GM23338 (cell line): ENCODE measurements around the gene PPFIA1. TPM values are rescaled to one million over a fixed set of nuclear protein-coding genes. Genes with fewer than 3 reads are reported as not detected.

Experiments used
- ATAC-seq: fragments of 200-7000 bp; cut with Tn5 transposase; 3 replicates; pipeline ENCODE4 v1.9.1; 2020
- DNase-seq: peaks from one replicate; pipeline ENCODE4 v3.0.0-alpha.2; 2015; ENCODE audit warnings: low spot score
- H2AFZ ChIP-seq: fragments of 200-600 bp; sonication (generic); 2 replicates; pipeline ENCODE4 v1.8.0; 2016; ENCODE audit warnings: antibody characterized with exemption, mild to moderate bottlenecking, moderate library complexity
- H3F3A ChIP-seq: fragments of 200-600 bp; sonication (generic); replicated peaks from 2 replicates; pipeline ENCODE4 v1.8.0; 2017; ENCODE audit warnings: antibody characterized with exemption, mixed run types, low read depth
- H3K27ac ChIP-seq: fragments of 200-600 bp; sonication (generic); 2 replicates; pipeline ENCODE4 v1.6.1; 2016; ENCODE audit warnings: low read depth
- H3K27me3 ChIP-seq: fragments of 200-600 bp; sonication (generic); 2 replicates; pipeline ENCODE4 v1.8.0; 2016; ENCODE audit warnings: mild to moderate bottlenecking, mixed run types, moderate library complexity; ENCODE audit not compliant: insufficient read depth
- H3K36me3 ChIP-seq: fragments of 200-600 bp; sonication (generic); 2 replicates; pipeline ENCODE4 v1.8.0; 2016; ENCODE audit warnings: mild to moderate bottlenecking; ENCODE audit not compliant: insufficient read depth
- H3K4me1 ChIP-seq: fragments of 200-600 bp; sonication (generic); 2 replicates; pipeline ENCODE4 v1.8.0; 2016; ENCODE audit warnings: mild to moderate bottlenecking, moderate library complexity; ENCODE audit not compliant: insufficient read depth
- H3K4me2 ChIP-seq: fragments of 200-600 bp; sonication (generic); 2 replicates; pipeline ENCODE4 v1.7.1; 2017; ENCODE audit warnings: mixed run types
- H3K4me3 ChIP-seq: fragments of 200-600 bp; sonication (generic); 2 replicates; pipeline ENCODE4 v1.6.1; 2016; ENCODE audit warnings: mixed run types
- H3K79me2 ChIP-seq: fragments of 200-600 bp; sonication (generic); replicated peaks from 2 replicates; pipeline ENCODE4 v1.8.0; 2017; ENCODE audit warnings: mild to moderate bottlenecking; ENCODE audit not compliant: insufficient read depth
- H3K9me2 ChIP-seq: fragments of 200-600 bp; sonication (generic); 2 replicates; pipeline ENCODE4 v1.8.0; 2017; ENCODE audit not compliant: insufficient read depth
- H4K20me1 ChIP-seq: fragments of 200-600 bp; sonication (generic); replicated peaks from 2 replicates; pipeline ENCODE4 v1.8.0; 2017; ENCODE audit warnings: mild to moderate bottlenecking; ENCODE audit not compliant: insufficient read depth
- H3K27ac Mint-ChIP-seq: 2 replicates; pipeline ENCODE4 v1.8.0; 2020; ENCODE audit warnings: inconsistent platforms, mild to moderate bottlenecking, moderate library complexity, mixed read lengths
- H3K27me3 Mint-ChIP-seq: 3 replicates; pipeline ENCODE4 v1.8.0; 2022; ENCODE audit warnings: low read depth, mild to moderate bottlenecking, moderate library complexity, mixed read lengths, inconsistent platforms; ENCODE audit not compliant: insufficient read depth, poor library complexity
- H3K36me3 Mint-ChIP-seq: 3 replicates; pipeline ENCODE4 v1.8.0; 2021; ENCODE audit warnings: low read depth, mild to moderate bottlenecking, inconsistent platforms, moderate library complexity, mixed read lengths
- H3K4me1 Mint-ChIP-seq: 3 replicates; pipeline ENCODE4 v1.8.0; 2020; ENCODE audit warnings: mild to moderate bottlenecking, inconsistent platforms, mixed read lengths
- H3K4me3 Mint-ChIP-seq: 3 replicates; pipeline ENCODE4 v1.8.0; 2021; ENCODE audit warnings: moderate library complexity, mild to moderate bottlenecking, inconsistent platforms, mixed read lengths
- H3K9me3 Mint-ChIP-seq: 3 replicates; pipeline ENCODE4 v1.8.0; 2020; ENCODE audit warnings: moderate library complexity, mild to moderate bottlenecking, inconsistent platforms, mixed read lengths
- CREB1 ChIP-seq: fragments of 250-450 bp; sonication (Bioruptor Pico); IDR thresholded peaks from 2 replicates; pipeline ENCODE4 v1.5.0; 2020; ENCODE audit warnings: low read depth, mild to moderate bottlenecking, moderate library complexity
- EZH2 ChIP-seq: fragments of 200-600 bp; sonication (generic); IDR thresholded peaks from one replicate; pipeline ENCODE4 v1.8.0; 2017; ENCODE audit warnings: antibody characterized with exemption, mild to moderate bottlenecking, low read depth; ENCODE audit not compliant: unreplicated experiment
- EZH2phosphoT487 ChIP-seq: fragments of 200-600 bp; sonication (generic); IDR thresholded peaks from one replicate; pipeline ENCODE4 v1.8.1; 2018; ENCODE audit warnings: antibody characterized with exemption; ENCODE audit not compliant: unreplicated experiment
- JUNB ChIP-seq: IDR thresholded peaks from one replicate; pipeline ENCODE4 v1.6.1; 2016; ENCODE audit warnings: antibody characterized with exemption; ENCODE audit not compliant: unreplicated experiment
- NANOG ChIP-seq: IDR thresholded peaks from 2 replicates; pipeline ENCODE4 v1.6.1; 2016; ENCODE audit warnings: antibody characterized with exemption, borderline replicate concordance
- POLR2AphosphoS5 ChIP-seq: IDR thresholded peaks from 2 replicates; pipeline ENCODE4 v1.6.1; 2016; ENCODE audit warnings: antibody characterized with exemption, low read depth
- REST ChIP-seq: IDR thresholded peaks from one replicate; pipeline ENCODE4 v1.6.1; 2018; ENCODE audit warnings: antibody characterized with exemption; ENCODE audit not compliant: unreplicated experiment
- STAT1 ChIP-seq: IDR thresholded peaks from one replicate; pipeline ENCODE4 v1.6.1; 2016; ENCODE audit warnings: antibody characterized with exemption; ENCODE audit not compliant: unreplicated experiment
- ZNF114 ChIP-seq: fragments of 250-450 bp; sonication (Bioruptor Pico); IDR thresholded peaks from 2 replicates; pipeline ENCODE4 v1.5.0; 2020; ENCODE audit warnings: mild to moderate bottlenecking, moderate library complexity
- ZNF331 ChIP-seq: fragments of 250-450 bp; sonication (Bioruptor Pico); IDR thresholded peaks from 2 replicates; pipeline ENCODE4 v1.5.0; 2020; ENCODE audit warnings: low read depth, mild to moderate bottlenecking, moderate library complexity
- ZNF462 ChIP-seq: fragments of 250-450 bp; sonication (Bioruptor Pico); IDR thresholded peaks from 2 replicates; pipeline ENCODE4 v1.5.0; 2020; ENCODE audit warnings: mild to moderate bottlenecking, moderate library complexity
- polyA plus RNA-seq: library from polyadenylated mRNA; unstranded; fragments of >200 nt; fragmentation: Nextera tagmentation; extraction: Ambion mirVana; gene quantifications from 2 replicates; pipeline ENCODE4 v1.2.1, GENCODE V29; 2016
- total RNA-seq: library from RNA; depleted of rRNA; stranded (reverse); fragments of >200 nt; shearing (Covaris generic); gene quantifications from 2 replicates; pipeline ENCODE4 v1.2.3, GENCODE V29; 2014
- TF ChIP-seq, protein P1 (sequence below): IDR thresholded peaks from 2 replicates; pipeline ENCODE4 v1.6.1; 2016; ENCODE audit warnings: antibody characterized with exemption
- TF ChIP-seq, protein P2 (sequence below), 2 experiments: fragments of 200-600 bp in 1 of 2; sonication (generic) in 1 of 2; conservative IDR thresholded peaks; 2 replicates each; pipeline versions ENCODE4 v1.5.1 to v1.6.1; 2016 to 2017; ENCODE audit warnings: antibody characterized with exemption in 2 of 2, low read depth in 2 of 2, mild to moderate bottlenecking in 2 of 2, moderate library complexity in 1 of 2

PPFIA1 gene
- total and polyA plus RNA-seq, 2 experiments from 2014 or later = 41.7 to 62.0 TPM

GRCh38 chr11:70427436-70427835 is 156.9 kb downstream of the PPFIA1 start:
- Histone ChIP-seq H3K27ac (no peak overlapping the region), H3K4me3 (no peak overlapping the region), H2AFZ (no peak overlapping the region), H3K4me1 (no peaks in the 10 kb centered on the region), H3K79me2 (no peaks in the 10 kb centered on the region; the same call in 1 of the 2 replicates), H3K9me2 (no peaks in the 10 kb centered on the region), H3K36me3 (peaks cover 16% of the 10 kb centered on the region), H3K4me2 (no peak overlapping the region), H3F3A (no peaks in the 10 kb centered on the region; the same call in 1 of the 2 replicates), H4K20me1 (peaks cover 16% of the 10 kb centered on the region), H3K27me3 (no peaks in the 10 kb centered on the region)
- DNase-seq = no peak
- peaks cover 2% of the 10 kb centered on the region; the same call in 1 of the 3 replicates for H3K9me3 Mint-ChIP-seq
- TF ChIP-seq POLR2AphosphoS5 (no peak), JUNB (no peak), CREB1 (CRISPR knock-in tag) (no peak), REST (no peak), ZNF331 (no peak), ZNF114 (CRISPR knock-in tag) (no peak), NANOG (no peak), EZH2 (no peak), EZH2phosphoT487 (no peak), STAT1 (no peak), ZNF462 (CRISPR knock-in tag) (no peak)
- TF ChIP-seq, protein P1, sequence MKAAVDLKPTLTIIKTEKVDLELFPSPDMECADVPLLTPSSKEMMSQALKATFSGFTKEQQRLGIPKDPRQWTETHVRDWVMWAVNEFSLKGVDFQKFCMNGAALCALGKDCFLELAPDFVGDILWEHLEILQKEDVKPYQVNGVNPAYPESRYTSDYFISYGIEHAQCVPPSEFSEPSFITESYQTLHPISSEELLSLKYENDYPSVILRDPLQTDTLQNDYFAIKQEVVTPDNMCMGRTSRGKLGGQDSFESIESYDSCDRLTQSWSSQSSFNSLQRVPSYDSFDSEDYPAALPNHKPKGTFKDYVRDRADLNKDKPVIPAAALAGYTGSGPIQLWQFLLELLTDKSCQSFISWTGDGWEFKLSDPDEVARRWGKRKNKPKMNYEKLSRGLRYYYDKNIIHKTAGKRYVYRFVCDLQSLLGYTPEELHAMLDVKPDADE = no peak
- TF ChIP-seq, protein P2, sequence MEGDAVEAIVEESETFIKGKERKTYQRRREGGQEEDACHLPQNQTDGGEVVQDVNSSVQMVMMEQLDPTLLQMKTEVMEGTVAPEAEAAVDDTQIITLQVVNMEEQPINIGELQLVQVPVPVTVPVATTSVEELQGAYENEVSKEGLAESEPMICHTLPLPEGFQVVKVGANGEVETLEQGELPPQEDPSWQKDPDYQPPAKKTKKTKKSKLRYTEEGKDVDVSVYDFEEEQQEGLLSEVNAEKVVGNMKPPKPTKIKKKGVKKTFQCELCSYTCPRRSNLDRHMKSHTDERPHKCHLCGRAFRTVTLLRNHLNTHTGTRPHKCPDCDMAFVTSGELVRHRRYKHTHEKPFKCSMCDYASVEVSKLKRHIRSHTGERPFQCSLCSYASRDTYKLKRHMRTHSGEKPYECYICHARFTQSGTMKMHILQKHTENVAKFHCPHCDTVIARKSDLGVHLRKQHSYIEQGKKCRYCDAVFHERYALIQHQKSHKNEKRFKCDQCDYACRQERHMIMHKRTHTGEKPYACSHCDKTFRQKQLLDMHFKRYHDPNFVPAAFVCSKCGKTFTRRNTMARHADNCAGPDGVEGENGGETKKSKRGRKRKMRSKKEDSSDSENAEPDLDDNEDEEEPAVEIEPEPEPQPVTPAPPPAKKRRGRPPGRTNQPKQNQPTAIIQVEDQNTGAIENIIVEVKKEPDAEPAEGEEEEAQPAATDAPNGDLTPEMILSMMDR (conservative IDR thresholded peaks at IDR 0.05; ENCODE audit: low read depth in 2 of 2) = no peak
- H3K4me1 Mint-ChIP-seq = peaks cover 27% of the 10 kb centered on the region
- peaks cover 80% of the 10 kb centered on the region for H3K36me3 Mint-ChIP-seq
- no peak overlapping the region for H3K4me3 Mint-ChIP-seq
- peaks cover 8% of the 10 kb centered on the region for H3K27me3 Mint-ChIP-seq
- ATAC-seq = no peak
- H3K27ac Mint-ChIP-seq = no peak overlapping the region
